Right cardiac atrium (tissue), 5 donors: Measurements from ENCODE around the gene RMDN3. TPM values are rescaled to one million over a fixed set of nuclear protein-coding genes. Genes with fewer than 3 reads are reported as not detected.
A peak's percentile ranks its signal among the peaks of the same experiment; 100 is the strongest.

ENCODE experiments used
- ATAC-seq, 2 donors: fragments of 200-7000 bp; cut with Tn5 transposase; one replicate each; pipeline versions ENCODE4 v1.8.0 to v1.9.1; 2020; ENCODE audit warnings: moderate library complexity in 2 of 2, mild to moderate bottlenecking in 1 of 2
- DNase-seq, 3 donors: peaks; one replicate each; pipeline ENCODE4 v3.0.0-alpha.2; 2020
- H3K27ac ChIP-seq: one replicate; pipeline ENCODE4 v1.5.1; 2013; ENCODE audit warnings: mild to moderate bottlenecking, low read length, control low read depth, moderate library complexity
- H3K27me3 ChIP-seq: one replicate; pipeline ENCODE4 v1.6.1; 2013; ENCODE audit not compliant: control insufficient read depth, insufficient read depth
- H3K4me1 ChIP-seq: one replicate; pipeline ENCODE4 v1.6.1; 2013; ENCODE audit warnings: low read length; ENCODE audit not compliant: control insufficient read depth, insufficient read depth
- H3K4me3 ChIP-seq: one replicate; pipeline ENCODE4 v1.5.1; 2013; ENCODE audit warnings: low read length, control low read depth
- H3K9me3 ChIP-seq: one replicate; pipeline ENCODE4 v1.6.1; 2013; ENCODE audit warnings: low read length; ENCODE audit not compliant: control insufficient read depth
- WGBS: extraction: QIAGEN DNeasy Blood & Tissue Kit; methylation state at CpG from one replicate; pipeline ENCODE4 v1.1.7; 2013; 5-methylcytosine and 5-hydroxymethylcytosine counted together
- intact Hi-C, 4 donors: fragments of 100-400 bp; cut with DNase I; formaldehyde crosslinking; loops; one replicate each; pipeline versions ENCODE4 v1.11.0 to v1.14.0; 2022 to 2023
- polyA plus RNA-seq: library from polyadenylated mRNA; stranded (reverse); fragments of 200-250 nt; gene quantifications from one replicate; pipeline ENCODE4 v1.2.3, GENCODE V29; 2013
- total RNA-seq, 4 donors: library from RNA; stranded (reverse); fragmentation: NEBNext Ultra II Directional; extraction: Animal tissue kit (Norgen Biotek cat#: 25700); gene quantifications; one replicate each; pipeline ENCODE4 v1.2.1, GENCODE V29; 2021
- donor health status: healthy with polysubstance abuse.
- donor health status: DM: no; HTN: yes; CAD: no.
- donor health status: DM: no; HTN: no; CAD: no.
- donor health status: DM: no; HTN: yes; CAD: no; lungs with severe emphysema.
- donor health status: DM: yes; HTN: yes; CAD: no.

RMDN3 gene
- total and polyA plus RNA-seq, 5 donors = 15.4 to 21.0 (median 17.6) TPM

DNA sequence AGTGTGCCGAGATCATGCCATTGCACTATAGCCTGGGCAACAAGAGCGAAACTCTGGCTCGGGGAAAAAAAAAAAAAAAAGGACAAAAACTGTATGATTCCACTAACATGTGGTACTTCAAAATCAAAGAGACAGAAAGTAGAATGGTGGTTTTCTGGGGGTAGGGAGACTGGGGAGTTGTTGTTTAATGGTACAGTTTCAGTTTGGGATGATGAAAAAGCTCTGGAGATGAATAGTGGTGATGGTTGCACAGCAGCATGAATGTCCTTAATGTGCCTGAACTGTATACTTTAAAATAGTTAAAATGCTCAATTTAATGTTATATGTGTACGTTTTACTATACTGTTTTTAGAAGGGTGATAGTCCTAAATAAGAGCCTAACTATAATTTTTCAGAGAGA lies 32.7 kb downstream of the RMDN3 start:
- no peaks in the 10 kb centered on the region for H3K9me3 ChIP-seq
- DNase-seq (no peak), ATAC-seq (no peak)
- H3K27me3 ChIP-seq = no peaks in the 10 kb centered on the region
- no peak overlapping the region for H3K27ac ChIP-seq
- 91% methylated on average over 4 of the region's 4 CpGs for WGBS
- no peaks in the 10 kb centered on the region for H3K4me1 ChIP-seq
- H3K4me3 ChIP-seq = no peak overlapping the region
- intact Hi-C loops = no loop called here

- DNase-seq = no peak
- WGBS = 55% methylated on average over 1 of the region's 1 CpG
- Histone ChIP-seq H3K9me3 (no peaks in the 10 kb centered on the region), H3K4me1 (no peaks in the 10 kb centered on the region), H3K27me3 (no peaks in the 10 kb centered on the region), H3K4me3 (no peak overlapping the region), H3K27ac (no peak overlapping the region)
- no peak for ATAC-seq
- intact Hi-C loops = no loop called here
Observed at GRCh38 chr15:40721701-40722100, 33.4 kb downstream of the RMDN3 start.

DNA sequence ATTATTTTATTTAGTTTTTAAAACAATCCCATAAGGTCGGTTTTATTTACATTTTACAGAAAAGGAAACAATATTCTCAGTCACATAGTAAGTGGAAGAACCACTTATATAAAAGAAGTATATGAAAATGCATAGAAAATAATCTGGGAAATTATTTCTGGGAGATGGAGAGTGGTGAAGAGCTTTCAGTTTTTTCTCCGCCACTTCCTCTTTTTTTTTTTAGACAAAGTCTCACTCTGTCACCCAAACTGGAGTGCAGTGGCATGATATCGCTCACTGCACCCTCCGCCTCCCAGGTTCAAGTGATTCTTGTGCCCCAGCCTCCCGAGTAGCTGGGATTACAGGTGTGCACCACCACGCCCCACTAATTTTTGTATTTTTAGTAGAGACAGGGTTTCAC lies 38.9 kb downstream of the RMDN3 start:
- H3K4me3 ChIP-seq = no peak overlapping the region

DNA sequence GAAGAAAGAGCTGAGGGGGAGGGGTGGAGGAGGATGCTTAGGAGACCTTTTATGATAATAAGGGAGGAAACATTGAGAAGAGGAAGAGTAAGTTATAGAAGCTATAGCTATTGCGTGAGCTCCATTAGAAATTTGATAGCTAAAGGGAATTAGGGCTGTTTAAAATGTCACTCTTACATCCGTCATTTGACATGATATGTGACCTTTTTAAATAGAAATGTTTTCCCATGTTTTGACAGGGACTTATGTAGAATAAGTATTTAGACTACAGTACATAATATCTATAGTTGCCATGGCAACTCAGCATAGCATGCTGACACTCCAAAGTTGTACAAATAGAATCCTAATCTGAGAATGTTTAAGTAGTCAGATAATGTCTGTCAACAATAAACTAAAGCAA lies 40.9 kb downstream of the RMDN3 start:
- no peaks in the 10 kb centered on the region for H3K9me3 ChIP-seq
- no peaks in the 10 kb centered on the region for H3K4me1 ChIP-seq
- 43% methylated on average over 2 of the region's 2 CpGs for WGBS
- DNase-seq (no peak), ATAC-seq (no peak)
- no peaks in the 10 kb centered on the region for H3K27me3 ChIP-seq
- H3K27ac ChIP-seq = no peak overlapping the region
- intact Hi-C loops = no loop called here
- H3K4me3 ChIP-seq = no peak overlapping the region

More for the DNA sequence above, 38.9 kb downstream of the RMDN3 start:
- Histone ChIP-seq H3K27ac (no peak overlapping the region), H3K9me3 (no peaks in the 10 kb centered on the region), H3K27me3 (no peaks in the 10 kb centered on the region), H3K4me1 (no peaks in the 10 kb centered on the region)
- DNase-seq (no peak), ATAC-seq (no peak)
- intact Hi-C loops = no loop called here
- 96% methylated on average over 6 of the region's 6 CpGs for WGBS

GRCh38 chr15:40706121-40706520 lies 48.9 kb downstream of the RMDN3 start:
- Histone ChIP-seq H3K27ac (no peak overlapping the region), H3K4me1 (no peaks in the 10 kb centered on the region), H3K9me3 (no peaks in the 10 kb centered on the region), H3K4me3 (no peak overlapping the region), H3K27me3 (no peaks in the 10 kb centered on the region)
- ATAC-seq (no peak), DNase-seq (no peak)
- 97% methylated on average over 2 of the region's 2 CpGs for WGBS
- intact Hi-C loops = no loop called here

DNA sequence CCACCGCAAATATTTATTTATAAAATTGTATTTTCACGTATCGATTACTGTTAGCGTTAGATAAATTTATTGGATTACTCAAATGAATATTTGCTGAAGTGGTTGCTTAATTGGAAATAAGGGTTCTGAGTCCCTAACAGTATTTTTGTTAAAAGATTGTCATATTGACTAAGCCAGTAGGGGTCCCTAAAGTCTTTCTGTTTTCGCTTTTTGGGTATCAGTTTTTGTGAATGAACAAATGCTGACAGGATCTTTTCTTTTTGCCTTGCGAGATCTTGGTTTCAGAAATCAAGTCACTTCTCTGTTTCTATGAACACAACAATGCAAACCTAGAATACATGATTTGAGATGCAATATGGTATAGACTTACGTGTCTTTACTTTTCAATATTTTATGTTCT lies 53.0 kb downstream of the RMDN3 start:
- no peak overlapping the region for H3K27ac ChIP-seq
- intact Hi-C loops = no loop called here
- WGBS = 92% methylated on average over 7 of the region's 7 CpGs
- H3K27me3 ChIP-seq = no peaks in the 10 kb centered on the region
- no peak overlapping the region for H3K4me3 ChIP-seq
- no peak for DNase-seq
- H3K9me3 ChIP-seq = no peaks in the 10 kb centered on the region
- H3K4me1 ChIP-seq = no peaks in the 10 kb centered on the region
- ATAC-seq = no peak

- H3K4me3 ChIP-seq = no peak overlapping the region
- no peaks in the 10 kb centered on the region for H3K27me3 ChIP-seq
- no peak for DNase-seq
- peaks cover 7% of the 10 kb centered on the region for H3K4me1 ChIP-seq
- WGBS = 95% methylated on average over 7 of the region's 7 CpGs
- H3K9me3 ChIP-seq = no peaks in the 10 kb centered on the region
- intact Hi-C loops = loop anchor here in 1 of 4 donors (10.0 kb wide), 1 partner anchor 197 kb away; the partner anchor contains the start of gene VPS18
- no peak for ATAC-seq
- no peak overlapping the region for H3K27ac ChIP-seq
Observed at GRCh38 chr15:40697916-40698315, 57.1 kb downstream of the RMDN3 start.

DNA sequence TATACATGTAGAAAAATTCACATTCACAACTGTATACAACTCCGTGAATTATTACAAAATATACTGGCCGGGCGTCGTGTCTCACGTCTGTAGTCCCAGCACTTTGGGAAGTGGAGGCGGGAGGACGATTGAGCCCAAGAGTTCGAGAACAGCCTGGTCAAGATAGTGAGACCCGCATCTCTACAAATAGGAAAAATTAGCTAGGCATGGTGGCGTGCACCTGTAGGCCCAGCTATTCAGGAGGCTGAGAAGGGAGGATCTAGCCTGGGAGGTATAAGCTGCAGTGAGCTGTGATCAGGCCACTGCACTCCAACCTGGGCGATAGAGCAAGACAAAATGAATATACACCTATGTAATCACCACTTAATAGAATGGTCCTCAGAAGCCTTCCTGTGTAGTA lies 58.8 kb downstream of the RMDN3 start:
- WGBS = 81% methylated on average over 11 of the region's 11 CpGs
- Histone ChIP-seq H3K4me3 (no peak overlapping the region), H3K27ac (no peak overlapping the region), H3K4me1 (peaks cover 7% of the 10 kb centered on the region), H3K9me3 (no peaks in the 10 kb centered on the region), H3K27me3 (no peaks in the 10 kb centered on the region)
- intact Hi-C loops = loop anchor here in 1 of 4 donors (10.0 kb wide), 1 partner anchor 199 kb away; the partner anchor contains the start of gene VPS18
- DNase-seq (no peak), ATAC-seq (no peak)

- Histone ChIP-seq H3K9me3 (no peaks in the 10 kb centered on the region), H3K27ac (no peak overlapping the region), H3K27me3 (no peaks in the 10 kb centered on the region), H3K4me1 (peaks cover 7% of the 10 kb centered on the region), H3K4me3 (peak overlapping the region; percentile 72)
- WGBS = under 1% methylated on average over 24 of the region's 24 CpGs
- intact Hi-C loops = loop anchor here in 1 of 4 donors (10.0 kb wide), 1 partner anchor 199 kb away; the partner anchor contains the start of gene VPS18
- DNase-seq (no peak), ATAC-seq (peak; percentile 6 to 38)
Observed at GRCh38 chr15:40695469-40695890, 59.6 kb downstream of the RMDN3 start.

- under 1% methylated on average over 81 of the region's 81 CpGs for WGBS
- DNase-seq = peak; percentile 95 to 98 (median 97)
- intact Hi-C loops = loop anchor here in 1 of 4 donors (10.0 kb wide), 1 partner anchor 200 kb away; the partner anchor contains the start of gene VPS18
- H3K9me3 ChIP-seq = no peaks in the 10 kb centered on the region
- peak; percentile 99 for ATAC-seq
- H3K4me1 ChIP-seq = peaks cover 7% of the 10 kb centered on the region
- peak within 1 kb of the TSS; percentile 72 for H3K4me3 ChIP-seq
- H3K27ac ChIP-seq = peak within 1 kb of the TSS; percentile 98
- no peaks in the 10 kb centered on the region for H3K27me3 ChIP-seq
Observed at GRCh38 chr15:40694688-40695468, 60.2 kb downstream of the RMDN3 start, which contains the start of gene RAD51. TSS of gene RAD51 (plus strand) at chr15:40695174. CDS start at chr15:40698759, 3,585 bp downstream.

GRCh38 chr15:40693904-40694687 lies 61.0 kb downstream of the RMDN3 start:
- DNase-seq (no peak), ATAC-seq (no peak)
- Histone ChIP-seq H3K9me3 (no peaks in the 10 kb centered on the region), H3K4me1 (peaks cover 7% of the 10 kb centered on the region), H3K27ac (peak overlapping the region; percentile 98), H3K4me3 (peak overlapping the region; percentile 72), H3K27me3 (no peaks in the 10 kb centered on the region)
- WGBS = 31% methylated on average over 31 of the region's 31 CpGs
- intact Hi-C loops = loop anchor here in 1 of 4 donors (10.0 kb wide), 1 partner anchor 201 kb away; the partner anchor contains the start of gene VPS18
